Activated CD8-positive, alpha-beta memory T cell treated with anti-CD3 and anti-CD28 coated beads for 1 hour (primary cell): ENCODE data around the gene DIP2C.
"Not testable (repeated sequence)": the region's sequence is repeated elsewhere in the genome, so short reads cannot be mapped to it uniquely, and the experiment has no call there.

Experiments
- DNase-seq, 2 donors: peaks; one replicate each; pipeline ENCODE4 v3.0.0-alpha.2; 2020; ENCODE audit warnings: low read depth in 1 of 2; ENCODE audit errors: extremely low read depth in 1 of 2

The DIP2C gene

DNA sequence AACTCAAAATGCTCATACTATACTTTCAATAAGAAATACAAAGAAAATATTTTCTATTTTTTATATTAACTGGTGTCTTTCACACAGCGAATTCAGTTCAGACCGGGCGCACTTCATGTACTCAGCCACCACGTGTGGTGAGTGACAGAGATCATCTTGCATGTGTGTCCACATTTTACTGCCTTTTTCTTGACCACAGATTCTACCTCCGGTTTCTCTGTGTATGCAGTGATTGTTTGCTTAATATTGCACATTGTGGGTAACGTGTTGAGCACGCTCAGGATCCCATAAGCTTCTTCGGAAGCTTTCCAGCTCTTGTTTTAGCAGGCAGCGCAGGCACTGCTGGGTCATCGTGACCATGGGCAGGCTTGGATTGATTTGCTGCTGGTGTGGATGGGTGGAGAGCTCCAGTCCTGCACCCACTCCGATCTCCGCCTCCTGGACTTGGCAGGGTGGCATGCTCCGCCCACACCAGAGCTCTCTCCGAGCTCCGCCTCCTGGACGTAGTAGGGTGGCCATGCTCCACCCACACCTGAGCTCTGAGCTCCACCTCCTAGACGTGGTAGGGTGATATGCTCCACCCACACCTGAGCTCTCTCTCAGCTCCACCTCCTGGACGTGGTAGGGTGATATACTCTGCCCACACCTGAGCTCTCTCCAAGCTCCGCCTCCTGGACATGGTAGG lies 253.3 kb downstream of the DIP2C start:
- DNase-seq, result no peak

DNA sequence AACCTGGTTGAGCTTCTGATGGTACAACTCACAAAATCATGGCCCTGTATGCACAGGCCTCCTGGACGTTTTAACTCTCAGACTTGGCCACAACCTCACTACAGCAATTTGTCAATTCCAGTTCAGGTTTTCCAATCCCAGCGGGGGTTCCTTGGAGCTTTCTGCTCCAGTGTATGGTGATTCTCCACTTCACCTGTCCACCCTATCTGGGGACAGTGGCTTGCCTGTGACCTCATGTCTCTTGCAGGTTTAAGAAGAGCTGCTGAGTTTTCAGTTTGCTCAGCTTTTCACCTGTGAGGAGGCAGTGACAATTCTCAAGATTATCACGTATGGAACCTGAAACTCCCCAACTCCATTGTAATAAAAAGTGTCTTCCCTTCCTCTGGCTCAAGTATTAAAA lies 254.1 kb downstream of the DIP2C start:
- no peak for DNase-seq

- no peak for DNase-seq
Observed at GRCh38 chr10:429696-430095, 259.8 kb downstream of the DIP2C start.

DNA sequence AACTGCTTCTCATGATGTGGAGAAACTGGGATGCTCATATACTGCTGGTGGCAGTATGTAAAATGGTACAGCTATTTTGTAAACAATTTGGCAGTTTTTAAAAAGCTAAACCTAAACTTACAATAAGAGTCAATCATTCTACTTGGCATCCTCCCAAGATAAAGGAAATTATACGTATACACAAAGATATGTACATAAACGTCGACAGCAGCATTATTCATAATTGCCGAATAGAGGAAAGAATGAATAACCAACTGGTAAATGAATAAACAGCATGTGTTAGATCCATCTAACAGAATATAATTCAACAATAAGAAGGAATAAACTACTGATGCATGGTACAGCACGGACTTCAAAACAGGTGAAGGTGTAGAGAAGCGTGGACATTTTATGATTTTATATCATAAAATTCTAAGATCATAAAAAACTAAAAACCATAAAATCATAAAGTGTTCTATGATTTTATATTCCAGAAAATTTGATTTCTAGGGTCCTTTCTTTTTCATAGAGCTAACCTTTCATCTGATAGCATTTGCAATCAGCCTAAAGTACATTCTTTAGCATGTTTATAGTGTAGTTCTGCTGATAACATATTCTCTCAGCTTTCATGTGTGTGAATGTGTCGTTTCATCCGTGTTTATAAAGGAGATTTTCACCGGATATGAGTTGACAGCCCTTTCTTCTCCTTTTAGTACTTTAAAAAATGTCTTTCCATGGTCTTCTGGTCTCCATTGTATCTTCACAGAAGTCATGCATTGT lies 261.5 kb downstream of the DIP2C start:
- no peak for DNase-seq

GRCh38 chr10:425365-425764 lies 264.1 kb downstream of the DIP2C start:
- not testable (repeated sequence) for DNase-seq

DNA sequence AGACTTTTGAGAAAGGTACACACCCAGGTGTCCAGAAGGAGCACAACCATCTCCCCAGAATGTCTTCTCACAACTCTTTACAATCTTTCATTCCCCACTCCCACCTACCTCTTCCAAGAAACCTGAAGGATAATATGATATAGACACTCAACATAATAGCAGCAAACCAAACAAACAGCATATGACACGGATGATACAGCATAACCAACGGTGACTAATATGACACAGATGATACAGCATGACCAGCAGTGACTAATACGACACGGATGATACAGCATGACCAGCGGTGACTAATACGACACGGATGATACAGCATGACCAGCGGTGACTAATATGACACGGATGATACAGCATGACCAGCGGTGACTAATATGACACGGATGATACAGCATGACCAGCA lies 264.7 kb downstream of the DIP2C start:
- not testable (repeated sequence) for DNase-seq

- no peak for DNase-seq
Observed at GRCh38 chr10:423178-423577, 266.3 kb downstream of the DIP2C start.

DNA sequence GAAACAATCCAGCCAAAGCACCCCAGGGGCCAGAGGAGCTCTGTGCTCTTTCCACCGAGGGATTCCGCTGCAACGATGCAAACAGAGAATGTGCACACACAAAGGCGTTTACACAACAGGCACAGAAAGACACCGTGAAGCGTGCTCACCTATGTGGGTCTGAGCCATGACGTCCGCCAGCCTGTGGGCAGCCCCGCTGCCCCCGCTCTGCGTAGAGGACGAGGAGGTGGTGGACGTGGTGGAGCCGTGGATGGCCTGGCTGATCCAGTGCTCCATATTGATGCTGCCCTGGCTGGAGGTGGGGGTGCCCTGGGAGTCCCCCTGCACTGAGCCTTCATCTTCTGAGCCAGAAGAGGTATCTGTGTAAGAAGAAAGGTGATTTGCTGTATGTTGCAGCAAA lies 266.8 kb downstream of the DIP2C start:
- no peak for DNase-seq

DNA sequence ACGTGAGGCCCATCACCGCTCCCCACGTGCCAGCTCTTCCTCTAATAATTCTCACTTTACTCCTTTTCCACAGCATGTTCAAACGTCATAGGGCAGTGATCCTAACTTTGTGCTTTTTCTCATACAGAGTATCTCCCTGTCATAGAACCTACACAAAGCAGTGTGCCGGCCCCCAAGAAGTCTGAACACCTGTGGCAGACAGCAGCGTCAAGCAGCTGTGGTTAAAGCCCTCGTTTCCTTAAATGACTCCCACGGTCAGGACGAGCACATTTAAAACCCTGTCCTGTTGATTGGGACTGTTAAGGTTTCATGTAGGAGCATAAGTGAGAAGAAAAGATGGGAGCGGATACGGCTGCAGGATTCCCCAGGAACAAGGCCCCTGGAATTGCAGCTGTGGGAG lies 267.2 kb downstream of the DIP2C start:
- no peak for DNase-seq

DNA sequence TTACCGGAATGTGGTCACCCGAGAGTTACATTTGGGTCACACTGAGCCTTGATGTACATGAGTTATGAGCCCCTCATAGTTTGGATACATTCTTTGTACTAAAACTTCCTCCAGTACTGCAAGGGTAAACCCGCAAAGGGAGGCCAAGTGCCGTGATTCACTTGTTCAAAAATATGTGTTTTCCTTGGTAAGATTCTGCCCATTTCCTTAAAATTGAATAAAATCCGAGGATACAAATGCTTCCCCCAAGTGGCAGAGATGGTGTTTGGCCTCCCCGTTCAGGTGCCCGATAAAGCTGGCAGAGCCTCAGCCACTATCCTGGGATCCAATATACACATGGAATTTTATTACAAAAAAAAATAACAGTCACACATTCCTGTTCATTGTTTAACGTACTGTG lies 268.3 kb downstream of the DIP2C start:
- no peak for DNase-seq

DNA sequence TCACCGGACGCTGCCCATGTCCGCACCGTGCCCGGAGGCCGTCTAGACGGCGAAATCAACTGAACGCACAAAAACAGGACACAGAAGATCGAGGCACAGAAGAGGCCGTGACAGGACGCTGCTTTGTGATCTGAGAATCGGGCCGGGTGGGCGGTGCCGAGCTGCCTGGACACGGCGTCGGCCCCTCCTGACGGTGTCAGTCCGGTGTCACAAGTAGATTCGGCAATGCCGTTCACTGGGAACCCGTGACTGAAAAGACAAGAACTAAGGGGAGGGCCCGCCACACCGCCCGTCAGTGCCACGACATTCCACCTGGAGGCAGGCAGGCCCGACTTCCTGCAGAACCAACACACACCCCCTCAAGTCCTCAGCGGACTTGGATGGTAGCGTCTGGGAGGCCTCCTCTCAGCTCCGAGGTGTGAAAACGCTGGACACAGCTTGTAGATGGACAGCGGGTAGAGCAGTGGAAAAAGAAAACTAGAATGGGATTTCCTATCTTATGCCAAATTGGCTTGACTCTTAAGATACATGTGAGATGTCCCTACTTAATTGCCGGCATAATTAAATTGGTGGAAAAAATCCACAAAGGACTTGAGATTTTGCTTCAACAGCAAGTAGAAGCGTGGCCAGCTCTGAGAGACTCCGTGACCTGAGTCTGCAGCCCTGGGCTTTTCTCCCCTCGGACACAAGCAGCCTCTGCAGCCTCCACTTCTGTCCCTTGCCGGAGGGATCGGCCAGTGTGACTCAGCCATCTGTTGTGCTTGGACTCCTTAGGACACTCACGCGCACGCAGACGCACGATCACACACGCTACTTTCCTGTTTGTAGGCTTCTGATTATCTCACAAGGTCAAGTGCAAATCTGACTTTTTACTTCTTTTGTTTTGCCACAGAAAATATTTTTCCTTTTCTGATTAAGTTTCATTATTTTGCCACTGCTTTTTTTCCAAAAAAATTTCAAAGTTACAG lies 269.0 kb downstream of the DIP2C start:
- DNase-seq, result no peak

- no peak for DNase-seq
Observed at GRCh38 chr10:418894-419293, 270.6 kb downstream of the DIP2C start.

GRCh38 chr10:418226-418625 lies 271.2 kb downstream of the DIP2C start:
- no peak for DNase-seq

GRCh38 chr10:416091-416515 lies 273.4 kb downstream of the DIP2C start:
- DNase-seq, result no peak

DNA sequence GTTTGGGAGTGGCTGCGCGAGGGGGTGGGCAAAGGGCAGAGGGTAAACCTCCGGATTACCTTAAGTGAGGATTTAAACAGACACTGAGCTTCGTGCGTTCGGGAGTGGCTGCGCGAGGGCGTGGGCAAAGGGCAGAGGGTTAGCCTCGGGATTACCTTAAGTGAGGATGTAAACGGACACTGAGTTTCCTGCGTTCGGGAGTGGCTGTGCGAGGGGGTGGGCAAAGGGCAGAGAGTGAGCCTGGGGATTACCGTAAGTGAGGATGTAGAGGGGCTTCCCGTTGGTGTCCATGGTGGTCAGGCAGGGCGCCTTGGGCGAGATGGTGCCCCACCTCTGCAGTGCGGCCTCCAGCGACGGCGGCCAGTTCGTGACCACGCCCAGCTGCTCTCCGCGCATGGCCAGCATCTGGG lies 275.8 kb downstream of the DIP2C start:
- no peak for DNase-seq

- no peak for DNase-seq
Observed at GRCh38 chr10:412109-412508, 277.4 kb downstream of the DIP2C start.

DNA sequence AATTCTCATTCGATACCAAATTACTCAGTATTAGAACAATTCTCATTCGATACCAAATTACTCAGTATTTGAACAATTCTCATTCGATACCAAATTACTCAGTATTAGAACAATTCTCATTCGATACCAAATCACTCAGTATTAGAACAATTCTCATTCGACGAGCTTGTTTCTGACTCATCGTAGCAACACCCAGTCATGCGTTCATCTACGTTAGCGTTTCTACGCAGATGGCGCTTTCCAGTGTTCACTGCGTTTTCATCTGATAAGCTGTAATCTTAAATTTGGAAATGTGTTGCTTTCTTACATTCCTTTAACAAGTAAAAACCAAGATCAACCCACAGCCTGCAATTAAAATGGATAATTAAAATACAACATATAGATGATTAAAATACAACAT lies 277.9 kb downstream of the DIP2C start:
- DNase-seq, result no peak

- no peak for DNase-seq
Observed at GRCh38 chr10:409408-410040, 279.9 kb downstream of the DIP2C start.

DNA sequence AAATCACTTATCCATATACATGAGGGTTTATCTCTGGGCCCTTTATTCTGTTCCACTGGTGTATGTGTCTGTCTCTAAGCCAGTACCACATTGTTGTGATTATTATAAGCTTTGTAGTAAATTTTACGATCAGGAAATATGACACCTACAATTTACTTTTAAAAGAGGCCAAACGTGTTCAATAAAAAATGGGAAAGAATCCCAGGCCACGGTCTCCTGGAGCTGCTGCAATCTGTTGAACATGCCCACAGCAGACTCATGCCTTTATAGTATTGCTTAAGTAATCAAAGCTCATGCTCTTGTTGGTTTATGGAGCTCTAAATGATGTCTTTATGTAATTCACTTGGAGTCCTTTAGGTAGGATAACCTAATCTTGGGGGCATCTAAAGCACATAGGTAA lies 281.2 kb downstream of the DIP2C start:
- no peak for DNase-seq

DNA sequence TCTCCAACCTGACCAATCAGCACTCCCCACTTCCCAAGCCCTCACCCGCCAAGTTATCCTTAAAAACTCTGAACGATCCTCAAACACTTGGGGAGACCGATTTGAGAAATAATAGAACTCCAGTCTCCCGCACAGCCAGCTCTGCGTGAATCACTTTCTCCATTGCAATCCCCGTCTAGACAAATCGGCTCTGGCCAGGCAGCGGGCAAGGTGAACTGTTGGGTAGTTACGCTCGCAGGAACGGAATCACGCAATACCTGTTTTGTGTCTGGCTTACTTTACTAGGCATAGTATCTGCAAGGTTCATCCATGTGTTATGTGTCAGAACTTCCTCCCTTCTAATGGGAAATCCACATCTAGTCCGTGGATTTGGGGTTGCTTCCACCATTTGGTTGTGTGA lies 282.5 kb downstream of the DIP2C start:
- no peak for DNase-seq

GRCh38 chr10:405648-406047 lies 283.8 kb downstream of the DIP2C start:
- DNase-seq, result no peak
